AG04450 (cell line): ENCODE data around the gene NUP214. TPM values are rescaled to one million over a fixed set of nuclear protein-coding genes. Genes with fewer than 3 reads are reported as not detected.

ENCODE experiments used
- CTCF ChIA-PET: fragments of 300-600, 350-600 bp; formaldehyde crosslinking; extraction: SDS; loops from one replicate; lab custom pipeline; 2022; ENCODE audit warnings: antibody characterized with exemption, inconsistent platforms; lab: Charles Lee
- POLR2A ChIA-PET: fragments of 350-600 bp; formaldehyde crosslinking; extraction: SDS; loops from one replicate; lab custom pipeline; 2021; ENCODE audit warnings: antibody characterized with exemption, inconsistent platforms; lab: Yijun Ruan, JAX
- DNase-seq: peaks from one replicate; pipeline ENCODE4 v3.0.0-alpha.2; 2011; ENCODE audit warnings: low read depth, low spot score
- H3K27ac ChIP-seq: one replicate; pipeline ENCODE4 v1.5.1; 2012; ENCODE audit warnings: low read depth, low read length, control low read depth
- H3K27me3 ChIP-seq: one replicate; pipeline ENCODE4 v1.6.0; 2012; ENCODE audit warnings: low read length; ENCODE audit not compliant: control insufficient read depth, insufficient read depth
- H3K4me3 ChIP-seq: 2 replicates; pipeline ENCODE4 v1.5.1; 2011; ENCODE audit warnings: mild to moderate bottlenecking, low read depth, low read length, control low read depth
- H3K9me3 ChIP-seq: 2 replicates; pipeline ENCODE4 v1.5.1; 2012; ENCODE audit warnings: low read length; ENCODE audit not compliant: control insufficient read depth, insufficient read depth
- CTCF ChIP-seq: IDR thresholded peaks from 2 replicates; pipeline ENCODE4 v1.5.1; 2011; ENCODE audit warnings: low read depth, low read length, control low read depth, inconsistent platforms
- polyA minus RNA-seq: library from RNA; depleted of rRNA, polyadenylated mRNA; stranded (reverse); fragments of >200 nt; gene quantifications from 2 replicates; pipeline ENCODE4 v1.2.3, GENCODE V29; 2011; rRNA and poly(A)+ RNA removed
- polyA plus RNA-seq: library from polyadenylated mRNA; depleted of rRNA; stranded (reverse); fragments of >200 nt; gene quantifications from 2 replicates; pipeline ENCODE4 v1.2.3, GENCODE V29; 2011; rRNA removed

Gene NUP214
- polyA plus RNA-seq (7.9 and 12.4 TPM in 2 replicates), polyA minus RNA-seq (23.9 and 33.5 TPM in 2 replicates)

- peak within 1 kb of the TSS; percentile 100 for H3K4me3 ChIP-seq
- POLR2A ChIA-PET, result interaction anchor here (0.6 to 1.2 kb wide), 8 partner anchors 9 to 1229 kb away, joined by 3 to 9 read pairs (median 4); partner anchors contain the start of gene SETX
These were observed at the start of gene NUP214 for GRCh38 chr9:131125288-131126058. NUP214 (plus strand) TSS chr9:131125586; CDS start chr9:131125705, 119 bp downstream.

GRCh38 chr9:131076347-131077195, 48.8 kb upstream of the NUP214 start:
- CTCF ChIA-PET, result no interaction called here
- POLR2A ChIA-PET, result no interaction called here

More at GRCh38 chr9:131125288-131126058, at the start of gene NUP214:
- DNase-seq, result peak; percentile 89
- Histone ChIP-seq H3K27ac (peak within 1 kb of the TSS; percentile 47), H3K9me3 (no peaks in the 10 kb centered on the region; the same call in 1 of the 2 replicates), H3K27me3 (peaks cover 2% of the 10 kb centered on the region)
- CTCF ChIA-PET, result interaction anchor here (1.3 to 1.5 kb wide), 2 partner anchors 68 to 211 kb away, joined by 5 to 7 read pairs; no protein-coding TSS in a partner anchor
- TF ChIP-seq CTCF, result no peak

GRCh38 chr9:131078427-131079366, 46.7 kb upstream of the NUP214 start:
- Histone ChIP-seq H3K4me3 (no peak overlapping the region), H3K9me3 (no peaks in the 10 kb centered on the region; the same call in 1 of the 2 replicates), H3K27me3 (peaks cover 17% of the 10 kb centered on the region), H3K27ac (no peak overlapping the region)
- POLR2A ChIA-PET, result no interaction called here
- no peak for DNase-seq
- no peak for TF ChIP-seq CTCF
- CTCF ChIA-PET, result interaction anchor here (0.6 to 1.5 kb wide), 2 partner anchors 22 to 23 kb away, joined by 4 to 6 read pairs; no protein-coding TSS in a partner anchor

More at GRCh38 chr9:131076347-131077195, 48.8 kb upstream of the NUP214 start:
- H3K27ac ChIP-seq, result no peak overlapping the region
- no peak for DNase-seq
- TF ChIP-seq CTCF, result no peak
- no peaks in the 10 kb centered on the region; the same call in 1 of the 2 replicates for H3K9me3 ChIP-seq
- peaks cover 10% of the 10 kb centered on the region for H3K27me3 ChIP-seq
- H3K4me3 ChIP-seq, result no peak overlapping the region

- TF ChIP-seq CTCF, result no peak
- no peak overlapping the region for H3K27ac ChIP-seq
- H3K9me3 ChIP-seq, result no peaks in the 10 kb centered on the region; the same call in 1 of the 2 replicates
- peaks cover 22% of the 10 kb centered on the region for H3K27me3 ChIP-seq
- H3K4me3 ChIP-seq, result no peak overlapping the region
- ChIA-PET POLR2A (no interaction called here), CTCF (no interaction called here)
- DNase-seq, result no peak
These were observed 44.8 kb upstream of the NUP214 start for GRCh38 chr9:131080589-131080988.
